MG63 (cell line): ENCODE measurements around the gene ACOT2. TPM values are rescaled to one million over a fixed set of nuclear protein-coding genes. Genes with fewer than 3 reads are reported as not detected.
"Not testable (repeated sequence)": the region's sequence is repeated elsewhere in the genome, so short reads cannot be mapped to it uniquely, and the experiment has no call there.

Experiments
- DNase-seq: peaks from one replicate; pipeline ENCODE4 v3.0.0-alpha.2; 2020
- H3K27me3 ChIP-seq: fragments of 250-450 bp; sonication (Bioruptor Pico); 2 replicates; pipeline ENCODE4 v1.5.1; 2020; ENCODE audit warnings: mild to moderate bottlenecking, moderate library complexity
- H3K36me3 ChIP-seq: fragments of 250-450 bp; sonication (Bioruptor Pico); 2 replicates; pipeline ENCODE4 v1.5.1; 2020; ENCODE audit warnings: mild to moderate bottlenecking, moderate library complexity
- H3K4me3 ChIP-seq: fragments of 250-450 bp; sonication (Bioruptor Pico); 2 replicates; pipeline ENCODE4 v1.5.1; 2020; ENCODE audit warnings: mild to moderate bottlenecking, moderate library complexity
- H3K9me3 ChIP-seq: fragments of 250-450 bp; sonication (Bioruptor Pico); 2 replicates; pipeline ENCODE4 v1.5.1; 2020; ENCODE audit warnings: mild to moderate bottlenecking, moderate library complexity
- total RNA-seq: library from RNA; depleted of rRNA; stranded (reverse); fragments of >200 nt; shearing (Covaris generic); gene quantifications from 2 replicates; pipeline ENCODE4 v1.2.3, GENCODE V29; 2014; ENCODE audit warnings: low replicate concordance; rRNA removed

ACOT2 gene, protein sequence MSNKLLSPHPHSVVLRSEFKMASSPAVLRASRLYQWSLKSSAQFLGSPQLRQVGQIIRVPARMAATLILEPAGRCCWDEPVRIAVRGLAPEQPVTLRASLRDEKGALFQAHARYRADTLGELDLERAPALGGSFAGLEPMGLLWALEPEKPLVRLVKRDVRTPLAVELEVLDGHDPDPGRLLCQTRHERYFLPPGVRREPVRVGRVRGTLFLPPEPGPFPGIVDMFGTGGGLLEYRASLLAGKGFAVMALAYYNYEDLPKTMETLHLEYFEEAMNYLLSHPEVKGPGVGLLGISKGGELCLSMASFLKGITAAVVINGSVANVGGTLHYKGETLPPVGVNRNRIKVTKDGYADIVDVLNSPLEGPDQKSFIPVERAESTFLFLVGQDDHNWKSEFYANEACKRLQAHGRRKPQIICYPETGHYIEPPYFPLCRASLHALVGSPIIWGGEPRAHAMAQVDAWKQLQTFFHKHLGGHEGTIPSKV
- total RNA-seq: 27.8 and 33.4 TPM in 2 replicates

DNA sequence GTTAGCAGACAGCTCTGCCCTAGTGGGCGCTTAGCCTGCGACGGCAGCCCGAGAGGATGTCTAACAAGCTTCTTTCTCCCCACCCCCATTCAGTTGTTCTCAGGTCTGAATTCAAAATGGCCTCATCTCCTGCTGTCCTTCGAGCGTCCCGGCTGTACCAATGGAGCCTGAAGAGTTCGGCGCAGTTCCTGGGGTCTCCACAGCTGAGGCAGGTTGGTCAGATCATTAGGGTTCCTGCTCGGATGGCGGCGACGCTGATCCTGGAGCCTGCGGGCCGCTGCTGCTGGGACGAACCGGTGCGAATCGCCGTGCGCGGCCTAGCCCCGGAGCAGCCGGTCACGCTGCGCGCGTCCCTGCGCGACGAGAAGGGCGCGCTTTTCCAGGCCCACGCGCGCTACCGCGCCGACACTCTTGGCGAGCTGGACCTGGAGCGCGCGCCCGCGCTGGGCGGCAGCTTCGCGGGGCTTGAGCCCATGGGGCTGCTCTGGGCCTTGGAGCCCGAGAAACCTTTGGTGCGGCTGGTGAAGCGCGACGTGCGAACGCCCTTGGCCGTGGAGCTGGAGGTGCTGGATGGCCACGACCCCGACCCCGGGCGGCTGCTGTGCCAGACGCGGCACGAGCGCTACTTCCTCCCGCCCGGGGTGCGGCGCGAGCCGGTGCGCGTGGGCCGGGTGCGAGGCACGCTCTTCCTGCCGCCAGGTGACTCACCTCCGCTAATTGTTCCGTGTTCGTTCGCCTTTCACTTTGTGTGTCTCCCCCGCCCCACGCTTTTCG lies at the start of gene ACOT2:
Gene ACOT2, plus strand, starts transcription at position 29 of the 774 bp plus-strand sequence. Its CDS starts 28 bp downstream, at position 57.
- not testable (repeated sequence) for H3K27me3 ChIP-seq, H3K36me3 ChIP-seq, H3K9me3 ChIP-seq
- peak within 1 kb of the TSS; percentile 63 for H3K4me3 ChIP-seq
- peak; percentile 78 for DNase-seq

DNA sequence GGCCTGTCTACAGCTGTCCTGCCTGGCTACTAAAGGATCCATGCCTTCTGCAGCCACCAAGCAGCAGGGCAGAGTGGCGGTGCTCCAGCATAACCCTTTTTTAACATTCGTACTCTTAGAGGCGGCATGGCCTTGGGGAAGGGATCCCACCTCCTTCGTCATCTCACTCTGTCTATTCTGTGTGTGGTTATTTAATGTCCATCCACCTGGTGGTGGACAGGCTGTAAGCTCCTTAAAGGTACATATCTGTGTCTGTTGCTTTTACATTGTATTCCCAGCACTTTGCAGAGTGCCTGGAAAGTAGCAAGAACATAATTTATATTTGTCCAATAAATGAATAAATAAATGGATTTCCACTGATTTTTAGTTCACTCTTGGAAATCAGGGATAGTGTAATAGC lies 47.8 kb upstream of the ACOT2 start:
- Histone ChIP-seq H3K27me3 (no peaks in the 10 kb centered on the region), H3K36me3 (no peaks in the 10 kb centered on the region), H3K9me3 (no peaks in the 10 kb centered on the region), H3K4me3 (no peak overlapping the region)
- no peak for DNase-seq

DNA sequence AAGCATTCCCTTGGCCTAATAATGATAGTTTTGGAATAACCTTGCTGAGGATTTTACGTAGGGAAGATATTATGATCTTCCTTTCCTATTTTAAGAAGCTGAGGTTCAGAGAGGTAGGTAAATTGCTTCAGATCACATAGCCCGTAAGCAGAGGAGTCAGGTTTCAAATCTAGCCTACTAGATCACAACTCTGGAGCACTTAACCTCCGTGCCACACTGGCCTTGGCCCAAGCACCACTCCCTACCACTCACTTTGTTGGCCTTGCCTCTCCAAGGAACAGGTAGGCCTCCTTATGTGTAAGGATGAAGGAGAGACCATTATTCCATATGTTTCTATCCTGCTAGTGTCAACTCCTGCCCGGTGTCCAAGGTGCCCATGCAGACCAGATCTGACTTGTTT lies 44.5 kb upstream of the ACOT2 start:
- Histone ChIP-seq H3K36me3 (no peaks in the 10 kb centered on the region), H3K27me3 (no peaks in the 10 kb centered on the region), H3K4me3 (no peak overlapping the region), H3K9me3 (no peaks in the 10 kb centered on the region)
- DNase-seq: no peak

DNA sequence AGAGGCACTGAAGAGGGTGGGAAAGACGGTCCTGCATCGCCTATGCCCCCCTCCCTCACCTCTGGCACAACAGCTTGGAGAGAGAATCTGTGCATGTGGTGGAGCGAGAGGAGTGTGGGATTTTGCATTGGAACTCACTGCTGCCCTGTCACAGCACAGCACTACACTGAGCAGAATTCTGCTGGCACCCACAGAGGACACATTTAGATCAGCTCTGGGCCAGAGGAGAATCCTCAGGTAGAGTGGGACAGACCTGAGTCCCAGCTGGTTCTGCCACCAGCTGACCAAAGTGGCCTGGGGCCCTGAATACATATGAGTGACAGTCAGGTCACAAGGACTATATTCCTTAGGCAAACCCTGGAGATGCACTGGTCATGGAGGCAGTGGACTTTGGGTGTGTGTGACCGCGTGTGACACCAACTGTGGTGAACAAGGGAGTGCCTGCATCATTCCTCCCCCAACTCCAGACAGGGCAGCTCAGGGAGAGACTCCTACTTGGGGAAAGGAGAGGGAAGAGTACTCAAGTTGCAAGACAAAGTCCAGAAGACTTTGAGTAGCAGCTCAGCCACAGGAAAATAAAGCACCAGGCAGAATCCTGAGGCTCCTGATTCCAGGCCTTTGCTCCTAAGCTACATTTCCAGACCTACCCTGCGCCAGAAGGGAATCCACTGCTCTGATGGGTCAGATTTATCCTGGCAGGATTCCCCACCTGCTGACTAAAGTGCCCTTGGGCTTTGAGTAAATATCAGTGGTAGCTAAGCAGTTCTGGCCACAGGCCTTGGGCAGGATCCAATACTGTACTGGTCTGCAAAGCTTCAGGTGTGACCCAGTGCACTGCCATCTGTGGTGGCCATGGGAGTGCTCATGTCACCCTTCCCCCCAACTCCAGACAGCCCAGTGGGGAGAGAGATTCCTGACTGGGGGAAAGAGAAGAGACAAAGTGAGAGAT lies 42.7 kb upstream of the ACOT2 start:
- peak; percentile 54 for DNase-seq
- Histone ChIP-seq H3K4me3 (no peak overlapping the region), H3K27me3 (no peaks in the 10 kb centered on the region), H3K9me3 (no peaks in the 10 kb centered on the region), H3K36me3 (no peaks in the 10 kb centered on the region)

DNA sequence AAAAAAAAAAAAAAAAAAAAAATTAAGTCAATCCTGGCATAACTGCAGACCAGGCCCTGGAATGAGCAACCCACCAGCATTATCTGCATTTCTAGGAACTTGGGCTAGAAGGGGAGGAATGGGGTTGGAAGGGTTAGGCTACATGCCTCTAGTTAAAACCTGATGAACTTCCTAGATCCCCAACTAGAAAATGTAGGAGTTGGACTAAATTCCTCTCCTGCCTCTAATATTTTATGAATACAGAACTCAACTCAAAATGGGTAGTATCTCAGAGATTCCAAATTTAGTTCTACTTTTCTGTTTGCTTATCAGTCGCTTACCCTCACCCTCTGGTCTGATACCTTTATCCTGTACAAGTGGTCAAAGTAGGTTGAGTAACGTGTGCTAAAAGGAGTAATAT lies 39.7 kb upstream of the ACOT2 start:
- not testable (repeated sequence) for DNase-seq, H3K9me3 ChIP-seq, H3K27me3 ChIP-seq, H3K4me3 ChIP-seq, H3K36me3 ChIP-seq

DNA sequence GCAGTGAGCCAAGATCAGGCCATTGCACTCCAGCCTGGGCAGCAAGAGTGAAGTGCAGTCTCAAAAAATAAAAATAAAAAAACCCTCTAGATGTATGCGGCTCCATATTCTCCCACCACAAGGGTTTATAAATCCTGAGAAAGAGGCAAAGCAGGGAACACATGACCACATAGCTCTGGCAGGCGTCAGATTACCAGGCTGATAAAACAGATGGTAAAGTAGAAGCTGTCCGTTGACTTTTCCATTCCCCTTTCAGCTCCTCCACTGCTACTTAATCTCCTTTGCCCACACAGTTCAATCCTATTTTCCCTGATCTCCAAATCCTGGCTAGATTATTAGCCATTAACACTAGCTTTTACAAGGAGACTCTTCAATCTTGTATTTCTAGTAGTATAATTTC lies 37.0 kb upstream of the ACOT2 start:
- not testable (repeated sequence) for H3K27me3 ChIP-seq, H3K9me3 ChIP-seq, DNase-seq, H3K36me3 ChIP-seq, H3K4me3 ChIP-seq

DNA sequence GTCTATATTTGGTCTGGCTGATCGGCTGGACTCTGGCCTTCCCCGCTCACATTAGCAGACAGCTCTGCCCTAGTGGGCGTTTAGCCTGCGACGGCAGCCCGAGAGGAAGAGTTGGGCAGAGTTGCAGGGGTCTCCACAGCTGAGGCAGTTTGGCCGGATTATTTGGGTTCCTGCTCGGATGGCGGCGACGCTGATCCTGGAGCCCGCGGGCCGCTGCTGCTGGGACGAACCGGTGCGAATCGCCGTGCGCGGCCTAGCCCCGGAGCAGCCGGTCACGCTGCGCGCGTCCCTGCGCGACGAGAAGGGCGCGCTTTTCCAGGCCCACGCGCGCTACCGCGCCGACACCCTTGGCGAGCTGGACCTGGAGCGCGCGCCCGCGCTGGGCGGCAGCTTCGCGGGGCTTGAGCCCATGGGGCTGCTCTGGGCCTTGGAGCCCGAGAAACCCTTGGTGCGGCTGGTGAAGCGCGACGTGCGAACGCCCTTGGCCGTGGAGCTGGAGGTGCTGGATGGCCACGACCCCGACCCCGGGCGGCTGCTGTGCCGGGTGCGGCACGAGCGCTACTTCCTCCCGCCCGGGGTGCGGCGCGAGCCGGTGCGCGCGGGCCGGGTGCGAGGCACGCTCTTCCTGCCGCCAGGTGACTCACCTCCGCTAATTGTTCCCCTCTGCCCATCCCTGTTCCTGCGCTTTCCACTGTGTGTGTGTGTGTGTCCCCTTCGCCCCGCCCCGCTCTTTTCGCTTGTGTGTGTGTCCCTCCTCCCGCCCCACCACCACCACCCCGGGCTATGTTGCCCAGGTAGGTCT lies 31.6 kb upstream of the ACOT2 start:
- H3K36me3 ChIP-seq, H3K27me3 ChIP-seq, H3K4me3 ChIP-seq, H3K9me3 ChIP-seq: not testable (repeated sequence)
- DNase-seq: peak; percentile 21

DNA sequence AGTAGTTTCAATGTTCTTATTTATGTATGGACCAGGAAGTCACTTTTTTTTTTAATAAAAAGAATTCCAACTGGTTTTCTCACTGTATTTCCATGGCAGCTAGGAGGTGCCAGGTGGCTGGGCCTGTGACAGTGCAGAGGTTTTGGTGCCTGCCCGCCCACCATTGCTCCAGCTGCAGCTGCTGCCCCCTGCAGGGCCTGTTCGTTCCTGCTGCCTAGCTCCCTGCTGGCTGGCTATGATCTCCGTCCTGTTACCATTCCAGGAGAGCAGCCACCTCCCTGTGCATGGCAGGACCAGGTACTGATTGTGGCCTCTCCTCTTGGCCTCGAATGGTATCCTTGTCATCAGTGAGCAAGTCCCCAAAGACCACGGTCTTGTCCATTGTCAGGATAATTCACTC lies 30.0 kb upstream of the ACOT2 start:
- peak; percentile 32 for DNase-seq
- H3K27me3 ChIP-seq: not testable (repeated sequence)

DNA sequence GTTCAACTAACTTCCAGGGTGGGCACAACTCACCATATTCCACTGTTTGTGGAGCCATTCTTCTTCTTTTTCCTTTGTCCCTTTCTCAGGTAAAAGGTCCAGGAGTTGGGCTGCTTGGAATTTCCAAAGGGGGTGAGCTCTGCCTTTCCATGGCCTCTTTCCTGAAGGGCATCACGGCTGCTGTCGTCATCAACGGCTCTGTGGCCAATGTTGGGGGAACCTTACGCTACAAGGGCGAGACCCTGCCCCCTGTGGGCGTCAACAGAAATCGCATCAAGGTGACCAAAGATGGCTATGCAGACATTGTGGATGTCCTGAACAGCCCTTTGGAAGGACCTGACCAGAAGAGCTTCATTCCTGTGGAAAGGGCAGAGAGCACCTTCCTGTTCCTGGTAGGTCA lies 26.1 kb upstream of the ACOT2 start:
- DNase-seq, H3K27me3 ChIP-seq, H3K4me3 ChIP-seq, H3K36me3 ChIP-seq, H3K9me3 ChIP-seq: not testable (repeated sequence)

More for the DNA sequence above, 30.0 kb upstream of the ACOT2 start:
- not testable (repeated sequence) for H3K9me3 ChIP-seq, H3K4me3 ChIP-seq, H3K36me3 ChIP-seq

DNA sequence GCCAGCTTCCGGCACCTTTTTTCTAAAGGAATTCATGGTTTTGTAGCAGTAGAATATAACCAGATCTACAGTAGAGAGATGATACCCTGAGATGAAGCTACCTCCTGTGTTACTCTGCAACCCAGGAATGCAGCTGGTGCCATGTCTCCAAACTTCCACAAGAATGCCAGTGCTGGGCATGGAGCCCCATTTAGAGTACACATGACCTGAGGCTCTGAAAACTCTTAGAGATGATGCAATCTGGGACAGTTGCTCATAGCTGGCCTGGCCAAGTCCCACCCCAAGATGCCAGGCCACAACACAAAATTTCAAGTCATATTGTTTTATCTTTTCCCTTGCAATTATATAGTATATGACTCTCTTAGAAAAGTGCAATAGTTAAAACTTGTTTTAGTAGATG lies 23.7 kb upstream of the ACOT2 start:
- not testable (repeated sequence) for H3K9me3 ChIP-seq, DNase-seq, H3K4me3 ChIP-seq, H3K27me3 ChIP-seq, H3K36me3 ChIP-seq

DNA sequence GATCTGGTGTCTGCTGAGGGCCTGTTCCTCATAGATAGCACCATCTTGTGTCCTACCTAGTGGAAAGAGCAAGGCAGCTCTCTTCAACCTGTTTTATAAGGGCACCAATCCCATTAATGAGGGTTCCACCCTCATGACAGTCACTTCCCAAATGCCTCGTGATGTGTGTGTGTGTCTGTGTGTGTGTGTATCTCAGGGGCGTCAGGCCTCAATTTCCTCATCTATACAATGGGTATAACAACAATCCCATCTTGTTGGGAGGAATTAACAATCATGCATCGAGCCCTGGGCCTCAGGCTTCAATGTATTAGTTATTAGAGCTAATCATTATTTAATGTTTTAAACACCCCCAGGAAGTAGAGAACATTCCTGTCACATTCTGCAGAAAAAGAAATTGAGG lies 19.9 kb upstream of the ACOT2 start:
- not testable (repeated sequence) for H3K4me3 ChIP-seq, H3K27me3 ChIP-seq, H3K36me3 ChIP-seq, DNase-seq, H3K9me3 ChIP-seq

DNA sequence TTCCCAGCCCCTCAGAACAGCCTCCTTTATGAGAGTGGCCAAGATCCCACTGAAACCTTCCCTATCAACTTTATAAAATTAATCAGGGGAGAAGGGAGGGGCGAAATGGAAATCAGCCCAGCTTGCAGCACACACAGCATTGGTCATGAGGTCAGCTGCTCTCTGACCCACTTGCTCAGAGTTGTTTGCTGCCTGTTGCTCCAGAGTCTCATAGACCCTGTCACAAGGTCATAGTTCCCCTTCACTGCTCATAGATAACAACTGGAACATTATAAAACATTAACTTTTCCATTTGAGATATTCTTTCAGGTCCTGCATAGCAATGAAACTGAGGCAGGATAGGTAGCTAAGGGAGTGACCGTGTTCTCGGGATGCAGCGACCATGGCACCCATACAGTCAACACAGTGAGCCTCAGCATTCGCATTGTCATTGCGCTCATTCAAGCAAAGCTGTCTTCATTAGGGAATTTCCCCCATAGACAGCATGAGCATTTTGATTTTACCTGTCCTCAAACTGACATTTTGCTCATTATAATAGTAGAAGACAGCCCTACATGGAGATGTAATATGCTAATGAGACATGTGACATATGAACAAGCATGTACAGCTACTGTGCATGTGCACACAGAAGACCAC lies 19.0 kb upstream of the ACOT2 start:
- DNase-seq, H3K4me3 ChIP-seq, H3K9me3 ChIP-seq, H3K36me3 ChIP-seq, H3K27me3 ChIP-seq: not testable (repeated sequence)

DNA sequence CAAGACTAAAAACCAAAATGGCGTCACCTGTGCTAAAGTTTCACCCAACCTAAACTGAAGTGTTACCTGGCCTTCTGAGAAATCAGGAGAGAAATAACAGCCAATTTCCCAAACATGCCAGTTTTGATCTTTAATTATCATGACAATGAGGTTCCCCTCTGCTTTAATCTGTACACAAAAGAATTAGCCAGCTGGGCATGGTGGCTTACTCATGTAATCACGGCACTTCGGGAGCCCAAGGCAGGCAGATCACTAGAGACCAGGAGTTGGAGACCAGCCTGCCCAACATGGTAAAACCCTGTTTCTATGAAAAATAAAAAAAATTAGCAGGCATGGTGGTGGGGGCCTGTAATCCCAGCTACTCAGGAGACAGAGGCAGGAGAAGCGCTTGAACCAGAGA lies 15.2 kb upstream of the ACOT2 start:
- Histone ChIP-seq H3K4me3 (no peak overlapping the region), H3K36me3 (no peaks in the 10 kb centered on the region), H3K27me3 (no peaks in the 10 kb centered on the region), H3K9me3 (no peaks in the 10 kb centered on the region)
- no peak for DNase-seq

DNA sequence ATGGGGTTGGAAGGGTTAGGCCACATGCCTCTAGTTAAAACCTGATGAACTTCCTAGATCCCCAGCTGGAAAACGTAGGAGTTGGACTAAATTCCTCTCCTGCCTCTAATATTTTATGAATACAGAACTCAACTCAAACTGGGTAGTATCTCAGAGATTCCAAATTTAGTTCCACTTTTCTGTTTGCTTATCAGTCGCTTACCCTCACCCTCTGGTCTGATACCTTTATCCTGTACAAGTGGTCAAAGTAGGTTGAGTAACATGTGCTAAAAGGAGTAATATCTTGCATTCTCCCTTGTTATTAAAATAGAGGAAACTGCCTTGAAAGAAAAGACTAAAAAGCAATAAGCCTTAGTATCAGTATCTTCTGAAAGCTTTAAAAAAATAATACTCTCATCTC lies 11.8 kb upstream of the ACOT2 start:
- not testable (repeated sequence) for H3K9me3 ChIP-seq, H3K27me3 ChIP-seq, H3K36me3 ChIP-seq, H3K4me3 ChIP-seq, DNase-seq

DNA sequence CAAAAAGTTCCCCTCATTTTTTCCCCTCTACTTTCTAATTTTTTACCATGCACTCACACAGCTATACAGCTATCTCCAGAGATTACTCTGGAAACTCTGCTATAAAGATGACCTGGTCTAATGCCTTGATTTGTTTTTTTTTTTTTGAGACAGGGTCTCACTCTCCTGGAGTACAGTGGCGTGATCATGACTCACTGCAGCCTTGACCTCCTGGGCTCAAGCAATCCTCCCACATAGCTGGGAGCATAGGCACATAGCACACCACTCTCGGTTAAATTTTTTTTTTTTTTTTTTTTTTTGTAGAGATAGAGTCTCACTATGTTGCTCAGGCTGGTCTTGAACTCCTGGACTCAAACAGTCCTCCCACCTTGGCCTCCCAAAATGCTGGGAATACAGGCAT lies 10.8 kb upstream of the ACOT2 start:
- DNase-seq, H3K4me3 ChIP-seq, H3K27me3 ChIP-seq, H3K36me3 ChIP-seq, H3K9me3 ChIP-seq: not testable (repeated sequence)

DNA sequence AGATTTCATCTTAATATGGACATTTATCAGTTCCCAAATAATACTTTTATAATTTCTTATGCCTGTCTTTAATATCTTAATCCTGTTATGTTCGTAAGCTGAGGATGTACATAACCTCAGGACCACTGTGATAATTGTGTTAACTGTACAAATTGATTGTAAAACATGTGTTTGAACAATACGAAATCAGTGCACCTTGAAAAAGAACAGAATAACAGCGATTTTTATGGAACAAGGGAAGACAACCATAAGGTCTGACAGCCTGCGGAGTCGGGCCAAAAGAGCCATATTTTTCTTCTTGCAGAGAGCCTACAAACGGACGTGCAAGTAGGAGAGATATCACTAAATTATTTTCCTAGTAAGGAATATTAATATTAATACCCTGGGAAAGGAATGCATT lies 6.8 kb upstream of the ACOT2 start:
- not testable (repeated sequence) for H3K27me3 ChIP-seq, H3K4me3 ChIP-seq, H3K9me3 ChIP-seq, H3K36me3 ChIP-seq, DNase-seq
